ENCODE measurements around the gene ARAP1. TPM values are rescaled to one million over a fixed set of nuclear protein-coding genes. Genes with fewer than 3 reads are reported as not detected.

The ARAP1 gene
- total and polyA plus RNA-seq, 7 donors: 31.9 to 135 (median 61.5) TPM

DNA sequence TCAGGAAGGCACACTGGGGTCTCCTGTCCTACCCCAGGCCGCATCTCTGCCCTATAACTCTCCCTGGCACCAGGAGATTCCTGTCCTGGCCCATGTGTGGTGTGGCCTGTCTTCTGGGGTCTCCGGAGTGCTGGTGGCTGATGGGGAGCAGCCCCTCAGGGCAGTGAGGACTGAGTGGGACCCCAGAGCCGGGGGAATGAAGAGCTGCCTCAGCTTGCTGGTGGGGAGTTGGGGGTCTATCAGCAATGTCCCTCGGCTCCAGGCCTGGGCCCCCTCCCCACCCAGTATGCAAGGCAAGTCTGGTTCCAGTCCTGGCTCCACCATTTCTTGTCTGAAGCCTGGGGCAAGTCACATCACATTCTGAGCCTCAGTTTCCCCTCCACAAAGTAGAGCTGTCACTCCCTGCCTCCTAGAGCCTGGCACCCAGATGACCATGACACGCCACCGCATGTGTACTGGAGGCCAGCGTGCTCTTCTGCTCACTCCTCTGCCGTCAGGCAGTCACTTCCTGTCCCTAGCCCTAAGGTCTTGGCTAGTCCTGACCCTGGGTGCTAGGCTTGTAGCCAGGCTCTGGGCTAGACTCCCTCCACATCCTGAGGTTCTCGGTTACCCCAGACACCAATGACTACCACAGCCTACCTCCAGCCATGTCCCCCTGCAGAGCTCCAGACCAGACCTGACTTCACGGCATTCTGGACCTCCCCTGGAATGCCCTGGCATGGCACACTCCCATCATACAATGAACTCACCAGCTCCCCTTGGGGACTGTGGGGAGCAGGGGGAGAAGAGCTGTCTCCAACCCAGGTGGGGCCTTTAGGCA, 12.8 kb downstream of the ARAP1 start:
- DNase-seq: no peak
- H3K27ac ChIP-seq: peak overlapping the region; percentile 51 to 77 (median 64)
- WGBS, 2 donors: 79 to 91% methylated on average over 10 of the region's 10 CpGs
- peaks cover 0 to 65% (median 61%) of the 10 kb centered on the region in 4 donors for H3K4me1 ChIP-seq
- H3K9me3 ChIP-seq: no peaks in the 10 kb centered on the region
- H3K36me3 ChIP-seq: no peaks in the 10 kb centered on the region
- TF ChIP-seq POLR2AphosphoS5 (IDR thresholded peaks at IDR 0.05): no peak
- TF ChIP-seq, protein P1, sequence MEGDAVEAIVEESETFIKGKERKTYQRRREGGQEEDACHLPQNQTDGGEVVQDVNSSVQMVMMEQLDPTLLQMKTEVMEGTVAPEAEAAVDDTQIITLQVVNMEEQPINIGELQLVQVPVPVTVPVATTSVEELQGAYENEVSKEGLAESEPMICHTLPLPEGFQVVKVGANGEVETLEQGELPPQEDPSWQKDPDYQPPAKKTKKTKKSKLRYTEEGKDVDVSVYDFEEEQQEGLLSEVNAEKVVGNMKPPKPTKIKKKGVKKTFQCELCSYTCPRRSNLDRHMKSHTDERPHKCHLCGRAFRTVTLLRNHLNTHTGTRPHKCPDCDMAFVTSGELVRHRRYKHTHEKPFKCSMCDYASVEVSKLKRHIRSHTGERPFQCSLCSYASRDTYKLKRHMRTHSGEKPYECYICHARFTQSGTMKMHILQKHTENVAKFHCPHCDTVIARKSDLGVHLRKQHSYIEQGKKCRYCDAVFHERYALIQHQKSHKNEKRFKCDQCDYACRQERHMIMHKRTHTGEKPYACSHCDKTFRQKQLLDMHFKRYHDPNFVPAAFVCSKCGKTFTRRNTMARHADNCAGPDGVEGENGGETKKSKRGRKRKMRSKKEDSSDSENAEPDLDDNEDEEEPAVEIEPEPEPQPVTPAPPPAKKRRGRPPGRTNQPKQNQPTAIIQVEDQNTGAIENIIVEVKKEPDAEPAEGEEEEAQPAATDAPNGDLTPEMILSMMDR (IDR thresholded peaks at IDR 0.05): no peak
- TF ChIP-seq EP300 (IDR thresholded peaks at IDR 0.05): no peak
- no peak for TF ChIP-seq POLR2A (IDR thresholded peaks at IDR 0.05)
- intact Hi-C loops (cut with DNase I): no loop called here
- H3K4me3 ChIP-seq: no peak overlapping the region
- H3K27me3 ChIP-seq: no peaks in the 10 kb centered on the region

DNA sequence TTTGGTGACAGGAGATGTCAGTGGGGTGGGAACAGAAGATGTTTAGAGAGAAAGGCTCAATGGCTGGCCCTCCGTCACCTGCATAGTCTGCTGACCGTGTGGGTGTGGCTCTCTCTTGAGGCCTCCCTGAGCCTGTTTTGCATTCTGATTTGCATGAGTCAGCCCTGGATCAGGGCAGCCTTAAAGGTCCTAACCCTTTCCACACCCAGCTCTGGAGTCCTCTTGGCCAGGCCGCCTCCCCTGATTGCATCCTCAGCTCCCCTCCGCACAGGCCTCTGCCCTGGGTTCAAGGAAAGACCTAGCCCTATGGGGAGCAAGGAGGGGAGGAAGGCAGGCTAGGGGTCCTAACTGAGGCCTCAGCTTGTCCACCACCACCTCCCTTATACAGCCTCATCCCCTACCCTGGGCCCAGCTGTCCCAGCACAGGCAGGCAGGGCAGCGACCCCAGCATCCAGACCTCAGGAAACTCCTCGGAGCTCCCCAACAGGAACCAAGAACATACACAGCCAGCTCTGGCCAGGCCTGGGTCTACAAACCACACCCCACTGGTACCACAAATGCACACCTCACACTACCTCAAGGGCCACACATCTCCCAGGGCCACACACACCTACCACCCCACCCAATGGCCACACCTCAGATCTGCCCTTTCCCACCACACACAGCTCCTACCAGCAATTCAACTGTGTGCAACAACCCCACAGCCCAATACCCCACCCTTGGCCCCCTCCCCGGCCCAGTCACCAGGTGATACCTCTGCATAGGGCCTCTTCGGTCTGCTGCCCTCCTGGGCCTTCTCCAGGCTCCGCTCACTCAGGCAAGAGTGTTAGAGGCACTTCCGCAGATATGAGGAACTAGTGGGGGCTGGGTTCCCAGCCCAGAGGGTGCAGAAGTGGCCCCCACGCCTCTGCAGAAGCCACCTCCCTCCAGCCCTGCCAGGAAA, 13.7 kb downstream of the ARAP1 start:
- intact Hi-C loops (cut with DNase I): no loop called here
- H3K4me3 ChIP-seq: peak overlapping the region in 2 of 4 donors; percentile 23 to 27
- peak overlapping the region; percentile 59 to 77 (median 72) for H3K27ac ChIP-seq
- no peaks in the 10 kb centered on the region for H3K9me3 ChIP-seq
- DNase-seq: peak; percentile 75
- TF ChIP-seq POLR2A (IDR thresholded peaks at IDR 0.05) (no peak), POLR2AphosphoS5 (IDR thresholded peaks at IDR 0.05) (peak in 1 of 4 donors; percentile 7)
- H3K27me3 ChIP-seq: no peaks in the 10 kb centered on the region
- 72 to 86% methylated on average over 11 of the region's 11 CpGs for WGBS, 2 donors
- H3K36me3 ChIP-seq: no peaks in the 10 kb centered on the region
- peaks cover 0 to 71% (median 62%) of the 10 kb centered on the region in 4 donors for H3K4me1 ChIP-seq

DNA sequence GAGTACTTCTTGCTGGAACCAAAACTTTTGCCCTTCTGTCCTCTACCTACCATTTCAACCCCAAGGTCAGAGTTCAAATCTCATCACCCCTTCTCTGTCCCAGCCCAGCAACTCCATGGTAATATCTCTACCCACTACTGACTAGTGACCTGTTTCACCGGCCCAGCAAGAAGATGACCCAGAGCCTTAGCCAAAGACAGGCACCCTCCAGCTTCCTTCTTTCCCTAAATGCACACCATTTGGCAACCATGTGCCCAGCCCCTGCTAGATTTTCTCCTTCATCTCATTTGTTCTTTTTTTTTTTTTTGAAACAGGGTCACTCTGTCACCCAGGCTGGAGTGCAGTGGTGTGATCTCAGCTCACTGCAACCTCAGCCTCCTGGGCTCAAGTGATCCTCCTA, 14.9 kb downstream of the ARAP1 start:
- DNase-seq: no peak
- WGBS, 2 donors: 88 to 97% methylated on average over 1 of the region's 1 CpG
- H3K36me3 ChIP-seq: no peaks in the 10 kb centered on the region
- no peaks in the 10 kb centered on the region for H3K27me3 ChIP-seq
- intact Hi-C loops (cut with DNase I): no loop called here
- H3K4me1 ChIP-seq: peaks cover 0 to 70% (median 51%) of the 10 kb centered on the region in 4 donors
- H3K9me3 ChIP-seq: no peaks in the 10 kb centered on the region
- no peak overlapping the region for H3K4me3 ChIP-seq
- H3K27ac ChIP-seq: peak overlapping the region; percentile 59 to 77 (median 72)
- TF ChIP-seq, protein P1 (IDR thresholded peaks at IDR 0.05): no peak
- TF ChIP-seq EP300 (IDR thresholded peaks at IDR 0.05) (no peak), POLR2AphosphoS5 (IDR thresholded peaks at IDR 0.05) (no peak), POLR2A (IDR thresholded peaks at IDR 0.05) (no peak)

DNA sequence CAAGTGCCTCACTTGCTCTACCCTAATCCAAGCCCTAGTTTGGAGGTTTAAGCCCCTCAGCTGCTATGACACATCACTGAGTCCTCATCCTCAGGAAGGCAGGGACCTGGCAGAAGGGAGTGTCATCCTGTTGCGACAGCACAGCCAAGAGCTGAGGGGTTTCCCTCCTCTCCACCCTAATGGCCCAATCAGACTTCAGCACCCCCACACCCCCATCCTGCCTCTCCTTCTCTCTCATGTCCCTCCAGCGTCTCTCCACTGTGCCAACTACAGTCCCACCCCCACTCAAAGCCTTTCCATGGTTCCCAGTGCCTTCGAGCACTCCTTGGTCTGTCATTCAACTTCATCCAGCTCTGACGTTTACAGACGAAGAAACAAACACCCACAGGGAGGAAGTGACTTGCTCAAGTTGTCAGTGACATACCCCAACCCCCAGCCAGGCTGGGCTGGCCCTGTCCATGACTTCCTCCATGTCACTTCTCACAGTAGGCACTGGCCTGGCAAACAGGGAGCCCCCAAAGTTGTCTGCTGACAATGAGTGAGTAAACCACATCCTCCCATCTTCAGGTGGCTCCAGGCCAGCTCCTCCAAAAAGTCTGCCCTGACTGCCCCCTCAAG, 15.6 kb downstream of the ARAP1 start:
- H3K9me3 ChIP-seq: no peaks in the 10 kb centered on the region
- peak overlapping the region; percentile 59 to 77 (median 72) for H3K27ac ChIP-seq
- no peaks in the 10 kb centered on the region for H3K36me3 ChIP-seq
- no peaks in the 10 kb centered on the region for H3K27me3 ChIP-seq
- no peak overlapping the region for H3K4me3 ChIP-seq
- TF ChIP-seq POLR2A (IDR thresholded peaks at IDR 0.05) (no peak), POLR2AphosphoS5 (IDR thresholded peaks at IDR 0.05) (peak in 1 of 4 donors; percentile 6)
- 34 to 53% methylated on average over 5 of the region's 5 CpGs for WGBS, 2 donors
- DNase-seq: peak; percentile 82
- peaks cover 0 to 73% (median 44%) of the 10 kb centered on the region in 4 donors for H3K4me1 ChIP-seq
- intact Hi-C loops (cut with DNase I): no loop called here

DNA sequence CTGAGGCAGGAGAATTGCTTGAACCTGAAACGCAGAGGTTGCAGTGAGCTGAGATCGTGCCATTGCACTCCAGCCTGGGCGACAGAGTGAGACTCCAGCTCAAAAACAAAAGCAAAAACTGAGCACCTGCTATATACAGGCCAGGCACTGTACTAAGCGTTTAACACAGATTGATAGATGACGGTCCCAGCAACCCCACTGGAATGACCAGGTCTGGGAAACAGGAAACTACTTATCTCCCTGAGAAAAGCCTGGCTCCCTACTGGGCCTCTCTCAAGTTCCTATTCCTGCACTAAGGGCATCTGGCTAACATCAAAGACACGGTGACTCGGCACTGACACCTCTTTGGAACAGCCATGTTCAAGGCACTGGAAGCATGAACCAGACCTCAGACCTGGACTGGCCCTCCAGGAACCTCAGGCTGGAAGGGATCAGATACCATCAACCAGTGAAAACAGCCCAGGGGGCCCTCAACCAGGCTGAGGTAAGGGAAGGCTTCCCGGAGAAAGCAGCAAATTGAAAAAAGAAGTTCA, 16.6 kb downstream of the ARAP1 start:
- peak; percentile 91 for DNase-seq
- no peaks in the 10 kb centered on the region for H3K9me3 ChIP-seq
- no peaks in the 10 kb centered on the region for H3K36me3 ChIP-seq
- TF ChIP-seq, protein P1 (IDR thresholded peaks at IDR 0.05): no peak
- TF ChIP-seq EP300 (IDR thresholded peaks at IDR 0.05) (peak in 2 of 4 donors; percentile 25 to 44), POLR2AphosphoS5 (IDR thresholded peaks at IDR 0.05) (peak; percentile 79 to 95 (median 92)), POLR2A (IDR thresholded peaks at IDR 0.05) (no peak)
- H3K4me3 ChIP-seq: no peak overlapping the region
- WGBS, 2 donors: 84 to 91% methylated on average over 8 of the region's 8 CpGs
- peak overlapping the region; percentile 59 to 77 (median 72) for H3K27ac ChIP-seq
- intact Hi-C loops (cut with DNase I): no loop called here
- H3K4me1 ChIP-seq: peaks cover 0 to 63% (median 37%) of the 10 kb centered on the region in 4 donors
- H3K27me3 ChIP-seq: no peaks in the 10 kb centered on the region

Data from sigmoid colon (tissue), 7 donors.